ENCODE data around the gene PCDHGA8.

The PCDHGA8 gene

GRCh38 chr5:141441571-141442170 is 49.2 kb downstream of the PCDHGA8 start:
- no peaks in the 10 kb centered on the region for H3K27me3 Mint-ChIP-seq
- H3K27ac Mint-ChIP-seq: no peak overlapping the region
- CTCF ChIA-PET: no interaction called here
- no peak for DNase-seq
- H3K36me3 Mint-ChIP-seq: no peaks in the 10 kb centered on the region
- H3K9me3 Mint-ChIP-seq: peaks cover 7% of the 10 kb centered on the region
- no peaks in the 10 kb centered on the region for H3K4me1 Mint-ChIP-seq
- H3K4me3 Mint-ChIP-seq: no peak overlapping the region
